ENCODE results near the gene OAF.
"Not testable (repeated sequence)": the region's sequence is repeated elsewhere in the genome, so short reads cannot be mapped to it uniquely, and the experiment has no call there.

Gene OAF

DNA sequence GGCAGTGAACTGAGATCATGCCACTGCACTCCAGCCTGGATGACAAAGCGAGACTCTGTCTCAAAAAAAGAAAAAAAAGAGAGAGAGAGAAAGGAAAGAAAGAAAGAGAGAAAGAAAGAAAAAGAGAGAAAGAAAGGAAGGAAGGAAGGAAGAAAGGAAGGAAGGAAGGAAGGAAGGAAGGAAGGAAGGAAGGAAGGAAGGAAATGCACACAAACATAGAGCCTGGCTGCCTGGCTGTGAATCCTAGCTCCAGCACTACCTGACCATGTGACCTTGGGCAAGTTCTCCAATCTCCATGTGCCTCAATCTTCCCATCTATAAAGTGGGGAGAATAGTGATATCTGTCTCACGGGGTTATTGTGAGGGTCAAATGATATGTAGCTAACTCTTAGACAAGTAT lies 63.1 kb downstream of the OAF start:
- not testable (repeated sequence) for DNase-seq

DNA sequence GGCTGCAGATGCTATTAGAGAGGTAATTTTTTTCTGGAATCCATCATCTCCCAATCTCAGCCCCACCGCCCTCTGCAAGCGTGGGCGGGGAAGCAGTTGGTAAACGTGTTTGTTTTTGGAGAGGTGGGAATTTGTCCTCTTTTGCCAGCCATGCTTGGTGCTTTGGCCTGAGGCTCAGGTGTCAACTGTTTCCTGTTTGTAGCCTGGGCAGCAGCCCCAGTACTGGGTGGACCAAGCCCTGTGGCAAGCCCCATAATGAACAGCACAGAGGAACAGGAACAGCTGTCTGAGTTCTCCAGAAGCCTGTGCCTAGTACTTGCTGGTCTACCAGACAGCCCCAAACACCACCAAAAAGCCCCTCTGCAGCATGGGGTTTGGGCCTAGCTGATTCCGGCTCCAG lies 68.7 kb downstream of the OAF start:
- no peak for DNase-seq
